HG03139 (cell line): Measurements from ENCODE around the gene C1orf105.
"Not testable (repeated sequence)": the region's sequence is repeated elsewhere in the genome, so short reads cannot be mapped to it uniquely, and the experiment has no call there.

ENCODE experiments used
- ATAC-seq: cut with Tn5 transposase; IDR thresholded peaks from one replicate; pipeline ENCODE4 v1.9.1; 2021; ENCODE audit not compliant: unreplicated experiment

The C1orf105 gene

GRCh38 chr1:172423336-172423735, 2.9 kb downstream of the C1orf105 start:
- ATAC-seq, result no peak

GRCh38 chr1:172425339-172425738, 4.9 kb downstream of the C1orf105 start:
- no peak for ATAC-seq

- ATAC-seq, result no peak
Measured at GRCh38 chr1:172427191-172427590, 6.7 kb downstream of the C1orf105 start.

GRCh38 chr1:172429331-172430127, 9.0 kb downstream of the C1orf105 start:
- ATAC-seq, result no peak

GRCh38 chr1:172430128-172430454, 9.6 kb downstream of the C1orf105 start:
- ATAC-seq, result no peak

GRCh38 chr1:172431204-172431603, 10.7 kb downstream of the C1orf105 start:
- ATAC-seq, result no peak

- no peak for ATAC-seq
Measured at GRCh38 chr1:172431721-172432192, 11.3 kb downstream of the C1orf105 start.

GRCh38 chr1:172437183-172437582, 16.7 kb downstream of the C1orf105 start:
- not testable (repeated sequence) for ATAC-seq

GRCh38 chr1:172442404-172442803, 21.9 kb downstream of the C1orf105 start:
- no peak for ATAC-seq

GRCh38 chr1:172442843-172443565, 22.5 kb downstream of the C1orf105 start:
- ATAC-seq, result no peak

- ATAC-seq, result peak; percentile 98
Measured at GRCh38 chr1:172443666-172444453, 23.4 kb downstream of the C1orf105 start, which contains the start of gene PIGC. Gene PIGC (minus strand): TSS chr1:172444069. CDS start chr1:172442622, 1,447 bp downstream.

- no peak for ATAC-seq
Measured at GRCh38 chr1:172446547-172446946, 26.1 kb downstream of the C1orf105 start.

GRCh38 chr1:172447641-172448040, 27.2 kb downstream of the C1orf105 start:
- no peak for ATAC-seq

GRCh38 chr1:172448995-172449584, 28.6 kb downstream of the C1orf105 start:
- ATAC-seq, result no peak

GRCh38 chr1:172449585-172450523, 29.4 kb downstream of the C1orf105 start:
- ATAC-seq, result peak; percentile 97

- ATAC-seq, result no peak
Measured at GRCh38 chr1:172450524-172450885, 30.0 kb downstream of the C1orf105 start.

GRCh38 chr1:172451002-172451443, 30.5 kb downstream of the C1orf105 start:
- no peak for ATAC-seq

GRCh38 chr1:172452536-172453152, 32.2 kb downstream of the C1orf105 start:
- ATAC-seq, result no peak

GRCh38 chr1:172453153-172453545, 32.7 kb downstream of the C1orf105 start:
- no peak for ATAC-seq
